Ishikawa (cell line): ENCODE results near the gene ALPI.

Source experiments
- CEBPB ChIP-seq: IDR thresholded peaks from 2 replicates; pipeline ENCODE4 v1.6.1; 2012
- CREB1 ChIP-seq: IDR thresholded peaks from 2 replicates; pipeline ENCODE4 v1.6.1; 2012; ENCODE audit warnings: low read depth
- EGR1 ChIP-seq: IDR thresholded peaks from 2 replicates; pipeline ENCODE4 v1.6.1; 2012
- EP300 ChIP-seq: IDR thresholded peaks from 2 replicates; pipeline ENCODE4 v1.6.1; 2012; ENCODE audit warnings: borderline replicate concordance
- FOXM1 ChIP-seq: IDR thresholded peaks from 2 replicates; pipeline ENCODE4 v1.6.1; 2012; ENCODE audit warnings: low read depth, borderline replicate concordance
- NFIC ChIP-seq: IDR thresholded peaks from 2 replicates; pipeline ENCODE4 v1.6.1; 2012
- RAD21 ChIP-seq: IDR thresholded peaks from 2 replicates; pipeline ENCODE4 v1.6.1; 2012; ENCODE audit warnings: low read depth
- TAF1 ChIP-seq: IDR thresholded peaks from 2 replicates; pipeline ENCODE4 v1.6.1; 2012; ENCODE audit warnings: low read depth, mild to moderate bottlenecking
- TCF12 ChIP-seq: IDR thresholded peaks from 2 replicates; pipeline ENCODE4 v1.6.1; 2012; ENCODE audit warnings: low read depth
- TEAD4 ChIP-seq: IDR thresholded peaks from 2 replicates; pipeline ENCODE4 v1.6.1; 2012
- YY1 ChIP-seq: IDR thresholded peaks from 2 replicates; pipeline ENCODE4 v1.6.1; 2012; ENCODE audit warnings: low read depth
- ZBTB7A ChIP-seq: IDR thresholded peaks from 2 replicates; pipeline ENCODE4 v1.6.1; 2012; ENCODE audit warnings: low read depth
- TF ChIP-seq, protein P1 (sequence below): IDR thresholded peaks from 2 replicates; pipeline ENCODE4 v1.6.1; 2012; ENCODE audit warnings: low read depth, mild to moderate bottlenecking
- TF ChIP-seq, protein P2 (sequence below): IDR thresholded peaks from 2 replicates; pipeline ENCODE4 v1.6.1; 2012
- TF ChIP-seq, protein P3 (sequence below): IDR thresholded peaks from 2 replicates; pipeline ENCODE4 v1.6.1; 2012

The ALPI gene

DNA sequence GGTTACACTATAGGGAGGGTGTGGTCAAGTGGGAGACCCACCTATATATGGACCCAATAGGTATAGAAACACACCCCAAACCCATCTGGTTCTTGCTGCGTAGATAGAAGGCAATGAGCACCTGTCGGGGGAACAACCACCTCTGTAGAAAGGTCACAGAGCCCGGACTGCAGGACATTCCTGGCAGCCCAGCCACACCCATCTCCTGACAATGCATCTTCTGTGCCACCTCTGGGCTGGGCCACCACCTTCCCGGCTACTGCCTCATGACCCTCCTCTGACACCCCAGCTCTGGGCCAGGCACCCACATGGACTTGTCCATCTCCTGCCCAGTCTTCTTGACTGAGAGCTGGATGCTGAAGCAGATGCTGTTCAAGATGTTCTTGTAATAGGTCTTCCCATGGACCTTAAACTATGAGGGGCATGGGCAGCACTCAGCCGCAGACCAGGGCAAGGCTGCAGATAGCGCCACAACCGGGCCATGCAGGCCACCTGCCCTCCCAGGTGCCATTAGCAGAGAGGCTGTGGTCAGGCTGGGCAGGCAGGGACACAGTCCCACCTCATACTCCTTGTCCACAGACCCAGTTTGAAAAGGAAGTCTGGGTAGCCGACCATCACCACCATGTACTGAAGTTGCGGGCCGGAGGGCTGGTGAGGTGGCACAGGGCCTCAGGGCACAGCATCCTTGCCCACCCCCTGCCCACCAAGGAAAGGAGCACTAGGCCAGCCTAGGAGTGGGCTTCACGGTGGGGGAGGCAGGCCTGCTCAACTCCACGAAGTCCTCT is 40.0 kb upstream of the ALPI start:
- TF ChIP-seq FOXM1 (no peak), EP300 (no peak), CEBPB (no peak), ZBTB7A (no peak), YY1 (no peak), TAF1 (no peak)
- TF ChIP-seq, protein P1, sequence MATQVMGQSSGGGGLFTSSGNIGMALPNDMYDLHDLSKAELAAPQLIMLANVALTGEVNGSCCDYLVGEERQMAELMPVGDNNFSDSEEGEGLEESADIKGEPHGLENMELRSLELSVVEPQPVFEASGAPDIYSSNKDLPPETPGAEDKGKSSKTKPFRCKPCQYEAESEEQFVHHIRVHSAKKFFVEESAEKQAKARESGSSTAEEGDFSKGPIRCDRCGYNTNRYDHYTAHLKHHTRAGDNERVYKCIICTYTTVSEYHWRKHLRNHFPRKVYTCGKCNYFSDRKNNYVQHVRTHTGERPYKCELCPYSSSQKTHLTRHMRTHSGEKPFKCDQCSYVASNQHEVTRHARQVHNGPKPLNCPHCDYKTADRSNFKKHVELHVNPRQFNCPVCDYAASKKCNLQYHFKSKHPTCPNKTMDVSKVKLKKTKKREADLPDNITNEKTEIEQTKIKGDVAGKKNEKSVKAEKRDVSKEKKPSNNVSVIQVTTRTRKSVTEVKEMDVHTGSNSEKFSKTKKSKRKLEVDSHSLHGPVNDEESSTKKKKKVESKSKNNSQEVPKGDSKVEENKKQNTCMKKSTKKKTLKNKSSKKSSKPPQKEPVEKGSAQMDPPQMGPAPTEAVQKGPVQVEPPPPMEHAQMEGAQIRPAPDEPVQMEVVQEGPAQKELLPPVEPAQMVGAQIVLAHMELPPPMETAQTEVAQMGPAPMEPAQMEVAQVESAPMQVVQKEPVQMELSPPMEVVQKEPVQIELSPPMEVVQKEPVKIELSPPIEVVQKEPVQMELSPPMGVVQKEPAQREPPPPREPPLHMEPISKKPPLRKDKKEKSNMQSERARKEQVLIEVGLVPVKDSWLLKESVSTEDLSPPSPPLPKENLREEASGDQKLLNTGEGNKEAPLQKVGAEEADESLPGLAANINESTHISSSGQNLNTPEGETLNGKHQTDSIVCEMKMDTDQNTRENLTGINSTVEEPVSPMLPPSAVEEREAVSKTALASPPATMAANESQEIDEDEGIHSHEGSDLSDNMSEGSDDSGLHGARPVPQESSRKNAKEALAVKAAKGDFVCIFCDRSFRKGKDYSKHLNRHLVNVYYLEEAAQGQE = no peak

DNA sequence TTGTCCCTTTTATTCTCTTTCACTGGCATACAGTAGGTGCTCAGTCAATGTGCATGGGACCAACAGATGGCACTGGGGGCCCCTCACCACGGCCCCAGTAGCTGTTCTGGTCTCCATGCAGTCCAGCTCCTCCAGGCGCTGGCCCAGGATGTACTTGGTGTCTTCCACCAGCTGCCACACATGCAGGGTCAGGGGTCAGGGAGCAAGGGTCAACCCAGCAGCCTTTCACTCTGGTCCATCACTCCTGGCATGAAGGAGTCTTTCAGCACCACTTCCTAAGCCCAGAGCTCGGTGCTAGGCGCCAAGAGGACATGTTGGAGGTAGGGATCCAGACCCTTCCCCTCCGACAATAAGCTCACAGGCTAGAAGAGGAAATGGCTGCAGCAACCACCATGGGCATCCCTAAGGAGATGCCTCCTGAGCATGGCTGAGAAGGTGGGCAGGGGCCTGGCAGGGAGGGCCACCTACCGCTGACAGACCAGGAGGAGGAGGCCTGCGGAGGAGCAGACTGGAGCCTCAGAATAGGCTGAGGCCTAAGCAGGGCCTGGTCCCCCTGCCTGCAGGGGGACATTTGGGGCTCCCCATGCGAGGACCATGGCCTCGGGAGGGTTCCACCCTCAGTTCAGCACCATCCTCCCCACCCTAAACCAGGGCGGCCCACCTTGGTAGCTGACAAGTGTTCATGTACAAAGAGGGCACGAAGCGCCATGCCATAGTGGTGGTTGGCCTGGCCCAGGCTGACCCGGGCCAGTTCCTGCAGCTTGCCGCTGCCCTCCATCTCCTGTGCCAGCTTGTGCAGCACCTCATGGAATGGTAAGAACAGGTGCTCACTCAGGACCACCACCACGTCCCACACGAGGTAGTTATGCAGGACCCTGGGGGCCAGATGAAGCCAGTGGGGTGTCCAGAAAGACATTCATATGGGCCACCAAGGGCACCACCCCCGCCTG is 39.2 kb upstream of the ALPI start:
- TF ChIP-seq, protein P2, sequence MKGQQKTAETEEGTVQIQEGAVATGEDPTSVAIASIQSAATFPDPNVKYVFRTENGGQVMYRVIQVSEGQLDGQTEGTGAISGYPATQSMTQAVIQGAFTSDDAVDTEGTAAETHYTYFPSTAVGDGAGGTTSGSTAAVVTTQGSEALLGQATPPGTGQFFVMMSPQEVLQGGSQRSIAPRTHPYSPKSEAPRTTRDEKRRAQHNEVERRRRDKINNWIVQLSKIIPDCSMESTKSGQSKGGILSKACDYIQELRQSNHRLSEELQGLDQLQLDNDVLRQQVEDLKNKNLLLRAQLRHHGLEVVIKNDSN = no peak
- TF ChIP-seq RAD21 = no peak
- TF ChIP-seq FOXM1 = no peak
- no peak for TF ChIP-seq CEBPB
- TF ChIP-seq EP300 = no peak

DNA sequence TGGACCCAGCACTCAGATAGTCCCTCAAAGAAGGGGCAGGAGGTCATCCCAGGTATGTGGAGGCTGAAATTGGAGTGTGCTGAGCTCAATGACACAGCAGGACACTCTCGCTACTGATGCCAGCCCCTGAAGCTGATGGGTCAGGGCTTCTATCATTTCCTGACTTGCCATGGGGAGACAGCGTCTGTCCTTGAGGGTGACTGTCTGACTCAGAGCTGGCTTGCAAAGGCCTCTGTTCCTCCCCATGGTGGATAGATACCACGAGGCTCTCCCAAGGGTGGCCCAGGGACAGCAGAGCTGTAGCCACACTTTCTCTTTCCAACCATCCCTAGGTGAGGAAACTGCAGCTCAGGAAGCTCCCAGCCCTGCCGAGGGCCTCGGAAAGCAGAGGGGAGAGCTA is 38.5 kb upstream of the ALPI start:
- TF ChIP-seq EGR1 (no peak), TAF1 (no peak), ZBTB7A (no peak), CREB1 (no peak)
- TF ChIP-seq, protein P3, sequence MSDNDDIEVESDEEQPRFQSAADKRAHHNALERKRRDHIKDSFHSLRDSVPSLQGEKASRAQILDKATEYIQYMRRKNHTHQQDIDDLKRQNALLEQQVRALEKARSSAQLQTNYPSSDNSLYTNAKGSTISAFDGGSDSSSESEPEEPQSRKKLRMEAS = no peak

DNA sequence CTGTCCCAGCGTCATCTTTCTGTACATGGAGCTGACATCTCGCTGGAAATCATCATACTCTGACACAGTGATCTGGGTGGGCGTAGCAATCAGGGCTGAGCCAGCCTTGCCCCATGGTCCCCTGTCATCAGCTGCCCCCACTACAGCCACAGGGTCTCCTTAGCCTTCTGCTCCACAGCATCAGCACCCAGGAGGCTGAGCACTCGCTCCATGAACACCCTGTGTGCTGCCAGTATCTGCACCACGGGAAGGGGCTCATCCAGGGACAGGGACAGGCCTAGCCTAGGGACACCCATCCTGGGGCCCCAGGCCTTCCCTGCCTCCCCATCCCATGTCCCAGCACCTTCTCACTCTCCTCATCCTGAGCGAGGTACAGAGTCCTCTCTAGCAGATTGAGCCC is 37.9 kb upstream of the ALPI start:
- TF ChIP-seq, protein P2 = no peak
- TF ChIP-seq CEBPB (no peak), TCF12 (no peak), TAF1 (no peak), CREB1 (no peak), YY1 (no peak), RAD21 (no peak), EGR1 (no peak), TEAD4 (no peak), EP300 (no peak), FOXM1 (no peak), ZBTB7A (no peak), NFIC (no peak)
- TF ChIP-seq, protein P1 = no peak
- TF ChIP-seq, protein P3 = no peak

DNA sequence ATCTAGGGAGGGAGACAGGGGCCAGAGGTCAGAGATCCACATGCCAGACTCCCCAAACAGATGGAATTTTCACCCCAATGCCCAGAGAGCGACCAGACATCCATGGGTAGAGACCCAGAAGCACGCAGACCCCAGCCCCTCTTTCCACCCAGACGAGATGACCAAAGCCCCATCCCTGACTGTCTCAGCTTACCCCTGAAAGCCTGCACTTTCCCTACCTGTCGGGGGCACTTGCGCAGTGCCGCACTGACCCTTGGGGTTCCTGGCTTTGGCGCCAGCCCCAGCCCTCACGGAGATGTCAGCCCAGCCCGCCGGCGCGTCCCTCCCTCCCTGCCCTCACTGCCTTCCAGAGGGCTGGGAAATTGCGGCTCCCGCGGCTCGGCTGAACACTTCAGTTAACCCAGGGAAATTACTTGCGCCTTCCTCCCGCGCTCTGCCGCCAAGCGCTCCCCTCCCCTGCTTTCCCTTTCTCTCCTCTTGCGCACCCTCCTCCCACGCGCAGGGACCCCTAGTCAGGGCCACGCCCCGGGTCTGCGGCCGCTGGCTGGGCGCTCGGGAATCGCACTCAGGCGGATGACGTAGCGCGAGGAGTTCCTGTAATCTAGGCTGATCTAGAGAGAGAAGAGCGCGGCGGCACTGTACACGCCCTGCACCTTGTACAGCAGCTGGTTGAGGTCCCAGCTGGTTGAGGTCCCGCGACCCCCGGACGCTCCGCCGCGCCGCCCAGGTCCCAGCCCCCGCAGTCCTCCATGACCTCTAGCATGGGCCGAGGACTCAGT is 37.3 kb upstream of the ALPI start:
- TF ChIP-seq EGR1 (no peak), CEBPB (no peak), TAF1 (no peak), TEAD4 (no peak), RAD21 (no peak), TCF12 (no peak), EP300 (no peak), NFIC (no peak), YY1 (no peak), CREB1 (no peak), FOXM1 (no peak), ZBTB7A (no peak)
- TF ChIP-seq, protein P2 = no peak
- TF ChIP-seq, protein P1 = no peak
- TF ChIP-seq, protein P3 = no peak
